AG09319 (cell line): ENCODE results near the gene MXD4.

Experiments
- DNase-seq: peaks from one replicate; pipeline ENCODE4 v3.0.0-alpha.2; 2010; ENCODE audit warnings: low read depth; ENCODE audit errors: extremely low read depth
- TF ChIP-seq, protein P1 (sequence below): IDR thresholded peaks from 2 replicates; pipeline ENCODE4 v1.5.1; 2011; ENCODE audit warnings: low read depth, mild to moderate bottlenecking, inconsistent platforms, low read length, moderate library complexity

The MXD4 gene

DNA sequence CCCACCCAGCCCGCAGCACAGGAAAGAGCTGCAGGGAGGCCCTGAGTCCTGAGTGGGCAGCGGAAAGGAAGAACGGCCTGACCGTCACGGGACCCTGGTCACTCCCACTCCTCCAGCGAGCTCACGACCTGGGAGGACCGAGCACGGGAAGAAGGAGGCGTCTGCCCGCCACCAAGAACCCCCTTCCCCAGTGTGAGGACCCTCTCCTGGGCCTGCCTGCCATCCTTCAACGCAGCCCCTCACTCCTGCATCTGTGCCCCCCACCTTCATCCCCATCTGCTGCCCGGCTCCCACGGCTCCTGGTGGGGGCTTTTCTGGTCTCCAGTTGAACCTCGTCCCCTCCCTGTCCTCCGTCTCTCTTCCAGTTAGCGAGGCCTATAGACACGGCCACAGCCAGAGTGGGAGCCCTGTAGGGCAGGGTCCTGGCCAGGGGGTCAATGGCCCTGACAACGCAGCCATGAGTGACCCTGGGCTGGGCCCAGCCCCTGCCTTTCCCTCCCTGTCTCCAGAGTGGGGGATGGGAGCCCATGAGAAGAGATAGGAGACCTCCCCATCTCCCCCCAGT is 41.3 kb upstream of the MXD4 start:
- DNase-seq: no peak
- TF ChIP-seq, protein P1, sequence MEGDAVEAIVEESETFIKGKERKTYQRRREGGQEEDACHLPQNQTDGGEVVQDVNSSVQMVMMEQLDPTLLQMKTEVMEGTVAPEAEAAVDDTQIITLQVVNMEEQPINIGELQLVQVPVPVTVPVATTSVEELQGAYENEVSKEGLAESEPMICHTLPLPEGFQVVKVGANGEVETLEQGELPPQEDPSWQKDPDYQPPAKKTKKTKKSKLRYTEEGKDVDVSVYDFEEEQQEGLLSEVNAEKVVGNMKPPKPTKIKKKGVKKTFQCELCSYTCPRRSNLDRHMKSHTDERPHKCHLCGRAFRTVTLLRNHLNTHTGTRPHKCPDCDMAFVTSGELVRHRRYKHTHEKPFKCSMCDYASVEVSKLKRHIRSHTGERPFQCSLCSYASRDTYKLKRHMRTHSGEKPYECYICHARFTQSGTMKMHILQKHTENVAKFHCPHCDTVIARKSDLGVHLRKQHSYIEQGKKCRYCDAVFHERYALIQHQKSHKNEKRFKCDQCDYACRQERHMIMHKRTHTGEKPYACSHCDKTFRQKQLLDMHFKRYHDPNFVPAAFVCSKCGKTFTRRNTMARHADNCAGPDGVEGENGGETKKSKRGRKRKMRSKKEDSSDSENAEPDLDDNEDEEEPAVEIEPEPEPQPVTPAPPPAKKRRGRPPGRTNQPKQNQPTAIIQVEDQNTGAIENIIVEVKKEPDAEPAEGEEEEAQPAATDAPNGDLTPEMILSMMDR: no peak

DNA sequence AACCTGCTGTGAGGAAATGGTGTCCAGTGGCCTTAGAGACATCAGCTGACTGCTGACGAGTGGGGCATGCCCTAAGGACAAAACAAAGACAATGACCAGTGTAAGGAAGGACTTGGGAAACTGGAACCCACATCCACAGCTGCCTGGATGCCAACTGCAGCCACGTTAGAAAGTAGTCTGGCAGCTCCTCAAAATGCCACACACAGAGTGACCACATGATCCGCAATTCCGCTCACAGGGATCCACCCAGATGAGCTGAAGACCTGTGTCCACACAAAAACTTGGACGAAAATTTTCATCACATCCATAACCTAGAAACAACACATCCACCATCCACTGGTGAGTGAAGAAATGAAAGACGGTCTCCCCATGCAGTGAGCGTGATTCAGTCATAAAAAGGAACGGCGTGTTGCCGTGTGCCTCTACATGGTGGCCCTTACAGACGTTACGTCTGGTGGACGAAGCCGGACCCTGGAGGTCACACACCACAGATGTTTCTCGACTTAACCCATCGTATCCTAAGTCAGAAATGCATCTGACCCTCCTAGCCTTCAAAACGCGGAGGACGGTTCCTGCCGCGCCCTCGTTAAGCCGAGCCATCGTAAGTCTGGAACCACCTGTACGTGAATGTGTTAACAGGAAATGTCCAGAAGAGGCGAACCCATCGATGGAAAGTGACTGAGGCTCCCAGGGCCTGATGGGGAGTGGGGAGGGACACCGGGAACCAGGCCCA is 40.6 kb upstream of the MXD4 start:
- TF ChIP-seq, protein P1: no peak

DNA sequence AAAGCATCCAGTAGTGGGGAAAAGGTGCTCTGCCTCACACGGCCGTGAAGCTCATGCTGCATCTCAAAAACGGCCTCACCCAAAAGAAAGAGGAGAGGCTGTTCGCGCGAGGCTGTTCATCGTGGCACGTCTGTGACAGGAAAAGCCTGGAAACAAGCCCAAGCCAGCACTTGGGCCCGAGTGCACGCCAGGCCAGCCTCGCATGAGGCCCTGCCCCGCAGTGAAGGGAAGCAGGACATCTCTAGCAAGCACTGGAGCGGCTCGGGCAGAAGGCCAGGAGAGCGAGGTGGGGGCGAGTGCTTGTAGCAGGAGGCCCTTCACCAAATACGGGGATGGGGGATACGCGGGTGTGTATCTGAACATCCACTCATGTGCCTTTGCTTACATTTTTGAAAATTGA is 39.9 kb upstream of the MXD4 start:
- TF ChIP-seq, protein P1: no peak
- DNase-seq: no peak

More for the DNA sequence above, 40.6 kb upstream of the MXD4 start:
- DNase-seq: no peak

GRCh38 chr4:2301225-2301642 is 39.3 kb upstream of the MXD4 start:
- no peak for DNase-seq
- TF ChIP-seq, protein P1: no peak

GRCh38 chr4:2300431-2301224 is 38.7 kb upstream of the MXD4 start:
- no peak for DNase-seq
- TF ChIP-seq, protein P1: no peak

DNA sequence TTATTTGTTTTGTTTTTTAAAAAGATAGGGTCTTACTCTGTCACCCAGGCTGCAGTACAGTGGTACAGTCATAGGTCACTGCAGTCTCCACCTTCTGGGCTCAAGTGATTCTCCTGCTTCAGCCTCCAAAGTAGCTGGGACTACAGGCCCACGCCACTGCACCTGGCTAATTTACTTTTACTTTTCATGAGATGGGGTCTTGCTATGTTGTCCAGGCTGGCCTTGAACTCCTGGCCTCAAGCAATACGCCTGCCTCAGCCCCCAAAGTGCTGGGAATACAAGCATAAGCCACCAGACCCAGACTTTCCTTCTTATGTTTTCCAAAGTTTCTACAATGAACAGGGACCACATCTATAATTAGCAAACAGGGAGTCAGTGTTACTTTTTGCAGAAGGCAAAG is 37.9 kb upstream of the MXD4 start:
- DNase-seq: no peak
- TF ChIP-seq, protein P1: no peak

DNA sequence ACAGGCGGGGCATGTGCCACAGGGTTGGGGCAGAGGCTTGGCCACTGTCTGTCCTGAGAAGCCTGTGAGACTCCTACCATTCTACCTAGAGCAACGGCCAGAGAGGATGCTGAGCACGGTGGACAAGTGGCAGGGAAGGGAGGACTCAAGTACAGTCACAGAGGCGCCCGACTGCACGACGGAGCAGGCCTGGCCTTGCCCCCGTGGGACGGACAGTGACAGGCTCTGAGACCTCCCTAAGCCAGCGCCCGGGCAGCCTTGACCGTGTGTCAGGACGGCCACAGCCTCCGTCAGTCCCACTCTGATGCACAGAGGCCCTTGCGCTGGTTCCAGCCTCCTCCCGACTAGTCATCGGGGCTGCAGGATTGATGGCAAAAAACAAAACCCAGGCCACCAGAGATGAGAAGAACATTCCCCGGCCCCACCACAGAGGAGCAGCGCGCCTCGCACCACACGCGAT is 36.7 kb upstream of the MXD4 start:
- TF ChIP-seq, protein P1: no peak
- no peak for DNase-seq
